Caco-2 (cell line): Measurements from ENCODE around the gene NCBP2L. TPM values are rescaled to one million over a fixed set of nuclear protein-coding genes. Genes with fewer than 3 reads are reported as not detected.

Experiments
- BruUV-seq: library from RNA; stranded (reverse); fragments of 400-500 nt; replicated peaks from 2 replicates; lab custom pipeline; 2021; lab: Mats Ljungman, UMichigan
- CTCF ChIA-PET: fragments of 300-600 bp; sonication (Branson Sonifier 250); formaldehyde crosslinking; loops from one replicate; lab custom pipeline; 2022; ENCODE audit warnings: antibody characterized with exemption; lab: Charles Lee
- POLR2A ChIA-PET: fragments of 300-600 bp; sonication (Branson Sonifier 250); formaldehyde crosslinking; loops from one replicate; lab custom pipeline; 2022; ENCODE audit warnings: antibody characterized with exemption; lab: Charles Lee
- DNase-seq, 2 experiments: peaks; one replicate each; pipeline versions ENCODE4 v3.0.0 to v3.0.0-alpha.2; 2020 to 2022
- H3K27me3 ChIP-seq: replicated peaks from 2 replicates; pipeline ENCODE4 v1.6.0; 2011; ENCODE audit warnings: low read length; ENCODE audit not compliant: control insufficient read depth, insufficient read depth
- H3K36me3 ChIP-seq: 2 replicates; pipeline ENCODE4 v1.5.1; 2011; ENCODE audit warnings: low read length; ENCODE audit not compliant: control insufficient read depth, insufficient read depth
- H3K4me1 ChIP-seq: fragments of 250-450 bp; sonication (Bioruptor Pico); 2 replicates; pipeline ENCODE4 v1.5.1; 2020; ENCODE audit warnings: mild to moderate bottlenecking
- H3K4me3 ChIP-seq: 2 replicates; pipeline ENCODE4 v1.5.1; 2011; ENCODE audit warnings: low read depth, mild to moderate bottlenecking, control low read depth, low read length
- H3K9me3 ChIP-seq: fragments of 250-450 bp; sonication (Bioruptor Pico); 2 replicates; pipeline ENCODE4 v1.5.1; 2020; ENCODE audit warnings: mild to moderate bottlenecking, moderate library complexity
- H3K27ac Mint-ChIP-seq: one replicate; pipeline ENCODE4 v1.8.0; 2022; ENCODE audit warnings: mixed read lengths; ENCODE audit not compliant: unreplicated experiment
- H3K27me3 Mint-ChIP-seq: one replicate; pipeline ENCODE4 v1.8.0; 2022; ENCODE audit warnings: mixed read lengths; ENCODE audit not compliant: insufficient read depth, unreplicated experiment
- H3K36me3 Mint-ChIP-seq: one replicate; pipeline ENCODE4 v1.8.0; 2022; ENCODE audit warnings: mild to moderate bottlenecking, mixed read lengths; ENCODE audit not compliant: insufficient read depth, unreplicated experiment
- H3K4me1 Mint-ChIP-seq: one replicate; pipeline ENCODE4 v1.8.0; 2022; ENCODE audit warnings: low read depth, mixed read lengths; ENCODE audit not compliant: unreplicated experiment
- H3K4me3 Mint-ChIP-seq: one replicate; pipeline ENCODE4 v1.8.0; 2022; ENCODE audit warnings: mild to moderate bottlenecking, moderate library complexity, mixed read lengths; ENCODE audit not compliant: unreplicated experiment
- H3K9me3 Mint-ChIP-seq: one replicate; pipeline ENCODE4 v1.8.0; 2022; ENCODE audit warnings: mixed read lengths; ENCODE audit not compliant: unreplicated experiment
- intact Hi-C: fragments of 100-400 bp; cut with micrococcal nuclease; formaldehyde crosslinking; loops from one replicate; pipeline ENCODE4 v1.10.0; 2022; ENCODE audit not compliant: unreplicated experiment
- total RNA-seq: library from RNA; stranded (reverse); gene quantifications from 2 replicates; pipeline ENCODE4 v1.2.3, GENCODE V29; 2022
- TF ChIP-seq, protein P1 (sequence below), 2 experiments: fragments of 200-600 bp in 1 of 2; IDR thresholded peaks; 1 replicate in 1 of 2; 2 replicates in 1 of 2; pipeline versions ENCODE4 v1.5.1 to v1.8.0; 2011 to 2022; ENCODE audit warnings: antibody characterized with exemption in 1 of 2, control low read depth in 1 of 2, inconsistent platforms in 1 of 2, low read depth in 1 of 2, low read length in 1 of 2, mild to moderate bottlenecking in 1 of 2, moderate library complexity in 1 of 2; ENCODE audit not compliant: insufficient read depth in 1 of 2, severe bottlenecking in 1 of 2, unreplicated experiment in 1 of 2

Gene NCBP2L
- total RNA-seq, 1 experiment from 2014 or later, result not detected

- H3K36me3 Mint-ChIP-seq, result peaks cover 6% of the 10 kb centered on the region
- H3K27me3 Mint-ChIP-seq, result no peaks in the 10 kb centered on the region
- Histone ChIP-seq H3K4me3 (no peak overlapping the region), H3K4me1 (no peaks in the 10 kb centered on the region), H3K9me3 (no peaks in the 10 kb centered on the region), H3K27me3 (no peaks in the 10 kb centered on the region), H3K36me3 (no peaks in the 10 kb centered on the region)
- POLR2A ChIA-PET, result no interaction called here
- no peak for DNase-seq
- H3K27ac Mint-ChIP-seq, result no peak overlapping the region
- no peaks in the 10 kb centered on the region for H3K9me3 Mint-ChIP-seq
- BruUV-seq, result no TSS peak
- no peak overlapping the region for H3K4me3 Mint-ChIP-seq
- TF ChIP-seq, protein P1, sequence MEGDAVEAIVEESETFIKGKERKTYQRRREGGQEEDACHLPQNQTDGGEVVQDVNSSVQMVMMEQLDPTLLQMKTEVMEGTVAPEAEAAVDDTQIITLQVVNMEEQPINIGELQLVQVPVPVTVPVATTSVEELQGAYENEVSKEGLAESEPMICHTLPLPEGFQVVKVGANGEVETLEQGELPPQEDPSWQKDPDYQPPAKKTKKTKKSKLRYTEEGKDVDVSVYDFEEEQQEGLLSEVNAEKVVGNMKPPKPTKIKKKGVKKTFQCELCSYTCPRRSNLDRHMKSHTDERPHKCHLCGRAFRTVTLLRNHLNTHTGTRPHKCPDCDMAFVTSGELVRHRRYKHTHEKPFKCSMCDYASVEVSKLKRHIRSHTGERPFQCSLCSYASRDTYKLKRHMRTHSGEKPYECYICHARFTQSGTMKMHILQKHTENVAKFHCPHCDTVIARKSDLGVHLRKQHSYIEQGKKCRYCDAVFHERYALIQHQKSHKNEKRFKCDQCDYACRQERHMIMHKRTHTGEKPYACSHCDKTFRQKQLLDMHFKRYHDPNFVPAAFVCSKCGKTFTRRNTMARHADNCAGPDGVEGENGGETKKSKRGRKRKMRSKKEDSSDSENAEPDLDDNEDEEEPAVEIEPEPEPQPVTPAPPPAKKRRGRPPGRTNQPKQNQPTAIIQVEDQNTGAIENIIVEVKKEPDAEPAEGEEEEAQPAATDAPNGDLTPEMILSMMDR (IDR thresholded peaks at IDR 0.05; ENCODE audit: insufficient read depth in 1 of 2, low read depth in 1 of 2, low read length in 1 of 2, severe bottlenecking in 1 of 2, unreplicated experiment in 1 of 2), result no peak
- no peaks in the 10 kb centered on the region for H3K4me1 Mint-ChIP-seq
- CTCF ChIA-PET, result no interaction called here
- intact Hi-C loops, result no loop called here
Observed at GRCh38 chrX:107744868-107745267, 32.7 kb upstream of the NCBP2L start.

DNA sequence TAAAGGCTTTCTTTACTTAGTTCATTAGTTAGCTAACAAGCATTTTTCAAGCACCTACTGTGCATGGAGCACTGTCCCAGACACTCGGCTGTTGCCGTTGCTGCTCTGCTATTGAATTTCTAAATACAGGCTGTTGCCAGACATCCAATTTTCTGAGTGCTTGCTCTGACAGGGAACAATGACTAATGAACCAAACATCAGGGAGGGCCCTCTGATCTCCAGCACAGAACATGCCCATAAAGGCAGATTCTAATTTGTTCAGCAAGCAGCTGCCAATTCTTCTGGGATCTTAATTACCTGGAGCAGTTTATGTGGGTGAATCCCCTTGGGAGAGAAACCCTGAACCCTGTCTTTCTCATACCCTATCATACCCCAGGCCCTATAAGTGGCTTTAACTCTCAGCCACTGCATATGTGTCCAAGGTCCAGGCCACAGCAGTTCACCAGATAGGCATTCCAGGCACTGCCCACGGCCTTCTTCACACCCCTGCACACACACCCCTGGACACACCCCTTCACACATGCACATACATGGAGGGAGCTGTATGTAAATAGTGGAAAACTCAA lies 29.9 kb upstream of the NCBP2L start:
- Histone ChIP-seq H3K27me3 (no peaks in the 10 kb centered on the region), H3K4me3 (no peak overlapping the region), H3K36me3 (no peaks in the 10 kb centered on the region), H3K9me3 (no peaks in the 10 kb centered on the region), H3K4me1 (no peaks in the 10 kb centered on the region)
- Mint-ChIP-seq H3K36me3 (no peaks in the 10 kb centered on the region), H3K4me3 (no peak overlapping the region), H3K4me1 (no peaks in the 10 kb centered on the region), H3K27ac (no peak overlapping the region), H3K27me3 (no peaks in the 10 kb centered on the region), H3K9me3 (no peaks in the 10 kb centered on the region)
- POLR2A ChIA-PET, result no interaction called here
- CTCF ChIA-PET, result no interaction called here
- DNase-seq, result no peak
- TF ChIP-seq, protein P1 (IDR thresholded peaks at IDR 0.05; ENCODE audit: insufficient read depth in 1 of 2, low read depth in 1 of 2, low read length in 1 of 2, severe bottlenecking in 1 of 2, unreplicated experiment in 1 of 2), result no peak
- intact Hi-C loops, result no loop called here
- no TSS peak for BruUV-seq

- no peaks in the 10 kb centered on the region for H3K36me3 ChIP-seq
- Mint-ChIP-seq H3K27me3 (no peaks in the 10 kb centered on the region), H3K27ac (no peak overlapping the region), H3K4me1 (no peaks in the 10 kb centered on the region), H3K9me3 (no peaks in the 10 kb centered on the region), H3K4me3 (no peak overlapping the region), H3K36me3 (no peaks in the 10 kb centered on the region)
- intact Hi-C loops, result no loop called here
- no peak for DNase-seq
- no TSS peak for BruUV-seq
- no peak overlapping the region for H3K4me3 ChIP-seq
- TF ChIP-seq, protein P1 (IDR thresholded peaks at IDR 0.05; ENCODE audit: insufficient read depth in 1 of 2, low read depth in 1 of 2, low read length in 1 of 2, severe bottlenecking in 1 of 2, unreplicated experiment in 1 of 2), result no peak
- H3K4me1 ChIP-seq, result no peaks in the 10 kb centered on the region
- ChIA-PET CTCF (no interaction called here), POLR2A (no interaction called here)
- H3K9me3 ChIP-seq, result no peaks in the 10 kb centered on the region
- H3K27me3 ChIP-seq, result no peaks in the 10 kb centered on the region
Observed at GRCh38 chrX:107748506-107748905, 29.0 kb upstream of the NCBP2L start.
